ENCODE data around the gene ARID3B. TPM values are rescaled to one million over a fixed set of nuclear protein-coding genes. Genes with fewer than 3 reads are reported as not detected.
A peak's percentile ranks its signal among the peaks of the same experiment; 100 is the strongest.

The ARID3B gene
- total RNA-seq, 1 donor from 2014 or later, result 70.0 TPM

DNA sequence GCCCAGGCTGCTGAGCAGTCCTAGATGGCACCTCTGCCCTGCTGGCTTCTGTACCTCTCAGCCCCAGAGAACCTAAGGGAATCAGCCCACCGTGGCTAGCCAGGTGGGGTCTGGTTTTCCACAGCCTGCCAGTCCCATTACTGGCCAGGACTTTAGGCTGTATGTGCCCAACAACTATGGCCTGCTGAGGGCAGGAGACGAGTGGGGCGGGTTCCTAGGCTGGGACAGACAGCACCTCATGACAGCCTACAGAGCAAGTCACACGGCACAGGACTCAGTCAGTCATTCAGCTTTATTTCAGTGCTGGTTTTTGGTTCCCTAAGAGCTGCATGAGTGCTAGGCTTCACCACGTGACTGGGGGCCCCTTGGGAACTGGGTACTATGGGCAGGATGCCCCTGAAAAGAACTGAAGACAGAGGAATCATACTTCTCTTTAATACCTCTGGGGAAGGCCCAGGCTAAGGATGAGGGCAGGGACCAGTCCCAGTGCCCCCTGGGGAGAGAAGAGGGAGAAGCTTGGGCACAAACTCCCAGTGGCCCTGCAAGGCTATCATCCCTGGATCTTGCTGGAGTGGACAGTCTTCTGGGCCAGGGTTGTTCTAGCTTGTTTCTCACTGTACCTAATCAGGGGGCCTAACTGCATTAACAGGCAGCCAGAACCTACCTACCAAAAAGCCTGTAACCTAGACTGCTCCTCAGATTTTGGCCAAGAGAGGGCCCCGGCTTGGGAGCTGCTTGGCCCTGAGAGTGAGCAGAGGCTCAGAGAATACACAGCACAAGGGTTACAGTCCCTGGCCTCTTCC is 89.5 kb downstream of the ARID3B start:
- Mint-ChIP-seq H3K9me3 (ENCODE audit: unreplicated experiment) (no peaks in the 10 kb centered on the region), H3K4me3 (ENCODE audit: unreplicated experiment) (no peak overlapping the region), H3K36me3 (ENCODE audit: low read depth, unreplicated experiment) (peaks cover 51% of the 10 kb centered on the region), H3K4me1 (ENCODE audit: unreplicated experiment) (peaks cover 2% of the 10 kb centered on the region), H3K27me3 (ENCODE audit: unreplicated experiment) (peaks cover 13% of the 10 kb centered on the region), H3K27ac (ENCODE audit: unreplicated experiment) (no peak overlapping the region)
- DNase-seq (ENCODE audit: low spot score), result no peak
- TF ChIP-seq, protein P1, sequence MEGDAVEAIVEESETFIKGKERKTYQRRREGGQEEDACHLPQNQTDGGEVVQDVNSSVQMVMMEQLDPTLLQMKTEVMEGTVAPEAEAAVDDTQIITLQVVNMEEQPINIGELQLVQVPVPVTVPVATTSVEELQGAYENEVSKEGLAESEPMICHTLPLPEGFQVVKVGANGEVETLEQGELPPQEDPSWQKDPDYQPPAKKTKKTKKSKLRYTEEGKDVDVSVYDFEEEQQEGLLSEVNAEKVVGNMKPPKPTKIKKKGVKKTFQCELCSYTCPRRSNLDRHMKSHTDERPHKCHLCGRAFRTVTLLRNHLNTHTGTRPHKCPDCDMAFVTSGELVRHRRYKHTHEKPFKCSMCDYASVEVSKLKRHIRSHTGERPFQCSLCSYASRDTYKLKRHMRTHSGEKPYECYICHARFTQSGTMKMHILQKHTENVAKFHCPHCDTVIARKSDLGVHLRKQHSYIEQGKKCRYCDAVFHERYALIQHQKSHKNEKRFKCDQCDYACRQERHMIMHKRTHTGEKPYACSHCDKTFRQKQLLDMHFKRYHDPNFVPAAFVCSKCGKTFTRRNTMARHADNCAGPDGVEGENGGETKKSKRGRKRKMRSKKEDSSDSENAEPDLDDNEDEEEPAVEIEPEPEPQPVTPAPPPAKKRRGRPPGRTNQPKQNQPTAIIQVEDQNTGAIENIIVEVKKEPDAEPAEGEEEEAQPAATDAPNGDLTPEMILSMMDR (IDR thresholded peaks at IDR 0.05; ENCODE audit: unreplicated experiment), result no peak

DNA sequence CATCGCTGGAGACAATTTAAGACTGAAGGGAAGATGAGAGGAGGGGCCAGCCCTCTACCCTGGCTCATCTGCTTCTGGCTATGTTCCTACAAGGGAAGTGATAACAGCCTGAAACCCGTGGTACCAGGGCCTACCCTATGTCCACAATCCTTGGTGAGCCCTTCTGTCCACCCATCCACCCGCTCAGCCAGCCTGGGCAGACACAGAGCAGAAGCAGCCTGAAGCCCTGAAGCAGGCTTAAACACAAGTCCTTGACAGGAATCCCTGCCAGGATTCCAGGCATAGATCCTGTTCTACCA is 90.0 kb downstream of the ARID3B start:
- no peak overlapping the region for H3K27ac Mint-ChIP-seq (ENCODE audit: unreplicated experiment)
- H3K4me3 Mint-ChIP-seq (ENCODE audit: unreplicated experiment), result no peak overlapping the region
- no peak for DNase-seq (ENCODE audit: low spot score)
- no peaks in the 10 kb centered on the region for H3K9me3 Mint-ChIP-seq (ENCODE audit: unreplicated experiment)
- TF ChIP-seq, protein P1 (IDR thresholded peaks at IDR 0.05; ENCODE audit: unreplicated experiment), result no peak
- peaks cover 6% of the 10 kb centered on the region for H3K4me1 Mint-ChIP-seq (ENCODE audit: unreplicated experiment)
- peaks cover 13% of the 10 kb centered on the region for H3K27me3 Mint-ChIP-seq (ENCODE audit: unreplicated experiment)
- peaks cover 50% of the 10 kb centered on the region for H3K36me3 Mint-ChIP-seq (ENCODE audit: low read depth, unreplicated experiment)

DNA sequence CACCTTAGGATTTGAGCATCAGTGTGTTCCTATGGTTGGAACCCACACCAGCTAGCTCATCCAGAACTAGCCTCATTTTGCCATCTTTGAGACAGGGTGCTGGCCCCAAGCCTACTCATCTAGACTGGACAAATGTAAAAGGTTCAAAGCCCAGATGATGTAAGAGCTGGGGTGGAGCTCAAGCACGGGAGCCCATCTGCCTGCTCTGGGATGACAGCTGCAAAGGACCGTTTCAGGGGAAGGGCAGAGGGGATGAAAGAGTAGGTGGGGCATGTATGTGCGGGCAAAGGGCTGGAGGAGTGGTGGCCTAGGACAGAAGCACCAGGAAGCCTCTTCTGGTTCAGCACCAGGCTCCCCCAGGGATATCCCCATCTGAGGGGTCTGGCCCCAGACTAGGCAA is 90.4 kb downstream of the ARID3B start:
- Mint-ChIP-seq H3K27ac (ENCODE audit: unreplicated experiment) (no peak overlapping the region), H3K4me1 (ENCODE audit: unreplicated experiment) (peaks cover 10% of the 10 kb centered on the region), H3K4me3 (ENCODE audit: unreplicated experiment) (no peak overlapping the region), H3K9me3 (ENCODE audit: unreplicated experiment) (no peaks in the 10 kb centered on the region), H3K27me3 (ENCODE audit: unreplicated experiment) (peaks cover 13% of the 10 kb centered on the region), H3K36me3 (ENCODE audit: low read depth, unreplicated experiment) (peaks cover 52% of the 10 kb centered on the region)
- no peak for DNase-seq (ENCODE audit: low spot score)
- TF ChIP-seq, protein P1 (IDR thresholded peaks at IDR 0.05; ENCODE audit: unreplicated experiment), result no peak

DNA sequence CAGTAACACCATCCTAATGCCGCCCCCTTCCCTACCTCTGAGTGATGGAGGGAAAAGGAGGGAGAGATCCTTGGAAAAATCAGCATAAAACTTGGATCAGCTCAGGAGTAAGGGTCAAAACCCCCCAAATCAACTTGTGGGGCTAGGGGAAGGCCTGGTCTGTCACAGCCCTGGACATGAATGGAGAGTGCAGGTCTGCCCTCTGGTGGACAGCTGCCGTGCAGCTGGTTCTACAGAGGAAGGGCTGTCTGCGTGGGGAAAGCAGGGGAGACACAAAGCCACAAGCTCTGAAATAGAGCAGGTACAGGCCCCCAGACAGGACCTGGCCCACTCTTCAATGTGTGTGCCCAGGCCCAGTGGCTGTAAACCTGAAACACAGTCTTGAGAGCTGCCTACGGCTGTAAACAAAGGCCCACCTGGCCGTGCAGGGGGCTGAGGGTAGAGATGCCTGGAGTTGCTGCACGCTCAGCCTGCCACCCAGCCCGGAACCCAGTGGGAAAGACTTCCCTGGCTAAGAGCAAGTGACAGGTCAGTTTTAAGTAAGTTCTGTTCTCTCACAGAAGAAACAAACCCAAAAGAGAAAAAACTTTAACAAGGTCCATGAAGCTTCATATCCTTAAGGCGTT is 91.0 kb downstream of the ARID3B start:
- Mint-ChIP-seq H3K36me3 (ENCODE audit: low read depth, unreplicated experiment) (peaks cover 57% of the 10 kb centered on the region), H3K4me1 (ENCODE audit: unreplicated experiment) (peaks cover 13% of the 10 kb centered on the region), H3K27ac (ENCODE audit: unreplicated experiment) (no peak overlapping the region), H3K9me3 (ENCODE audit: unreplicated experiment) (no peaks in the 10 kb centered on the region), H3K27me3 (ENCODE audit: unreplicated experiment) (peaks cover 9% of the 10 kb centered on the region), H3K4me3 (ENCODE audit: unreplicated experiment) (no peak overlapping the region)
- peak; percentile 80 for DNase-seq (ENCODE audit: low spot score)
- TF ChIP-seq, protein P1 (IDR thresholded peaks at IDR 0.05; ENCODE audit: unreplicated experiment), result peak; percentile 70

DNA sequence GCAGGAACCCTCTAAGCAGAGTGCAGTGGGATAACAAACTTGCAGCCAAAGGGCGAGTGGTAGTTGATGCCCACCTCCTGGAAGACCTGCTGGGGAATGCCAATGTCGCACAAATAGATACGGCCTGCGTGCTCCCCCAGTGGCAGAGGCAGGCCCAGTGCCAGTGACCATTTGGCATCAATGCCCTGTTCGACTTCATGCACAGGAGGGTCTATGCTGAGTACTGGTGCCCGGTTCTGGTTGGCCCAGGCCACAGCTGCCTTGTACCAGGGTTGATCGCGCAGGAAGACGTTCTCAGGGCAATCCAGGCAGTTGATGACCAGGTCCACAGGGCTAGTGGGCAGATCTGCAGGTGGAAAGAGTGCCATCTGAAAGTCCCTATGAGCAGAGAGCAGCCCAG is 91.6 kb downstream of the ARID3B start:
- Mint-ChIP-seq H3K27ac (ENCODE audit: unreplicated experiment) (peak overlapping the region; percentile 9), H3K4me3 (ENCODE audit: unreplicated experiment) (no peak overlapping the region), H3K36me3 (ENCODE audit: low read depth, unreplicated experiment) (peaks cover 54% of the 10 kb centered on the region), H3K27me3 (ENCODE audit: unreplicated experiment) (peaks cover 9% of the 10 kb centered on the region), H3K9me3 (ENCODE audit: unreplicated experiment) (no peaks in the 10 kb centered on the region), H3K4me1 (ENCODE audit: unreplicated experiment) (peaks cover 13% of the 10 kb centered on the region)
- no peak for DNase-seq (ENCODE audit: low spot score)
- TF ChIP-seq, protein P1 (IDR thresholded peaks at IDR 0.05; ENCODE audit: unreplicated experiment), result no peak
